Parathyroid adenoma (tissue), 2 donors: ENCODE measurements around the gene TPSAB1.

Source experiments
- H2AFZ ChIP-seq: fragments of 300-600 bp; sonication (generic); one replicate; pipeline ENCODE4 v1.7.0; 2017; ENCODE audit warnings: antibody characterized with exemption, mild to moderate bottlenecking
- H3K27ac ChIP-seq: fragments of 300-600 bp; sonication (generic); one replicate; pipeline ENCODE4 v1.7.0; 2017
- H3K27me3 ChIP-seq: fragments of 300-600 bp; sonication (generic); one replicate; pipeline ENCODE4 v1.7.0; 2017; ENCODE audit warnings: low read length; ENCODE audit not compliant: control insufficient read depth, insufficient read depth
- H3K36me3 ChIP-seq: fragments of 300-600 bp; sonication (generic); one replicate; pipeline ENCODE4 v1.7.0; 2017; ENCODE audit warnings: low read length; ENCODE audit not compliant: control insufficient read depth, insufficient read depth
- H3K4me1 ChIP-seq: fragments of 300-600 bp; sonication (generic); one replicate; pipeline ENCODE4 v1.7.0; 2017; ENCODE audit warnings: control low read depth
- H3K4me2 ChIP-seq: fragments of 300-600 bp; sonication (generic); one replicate; pipeline ENCODE4 v1.7.0; 2017; ENCODE audit warnings: low read length
- H3K4me3 ChIP-seq: fragments of 300-600 bp; sonication (generic); one replicate; pipeline ENCODE4 v1.7.0; 2017; ENCODE audit warnings: low read depth, low read length
- H3K79me2 ChIP-seq: fragments of 300-600 bp; sonication (generic); one replicate; pipeline ENCODE4 v1.7.0; 2017; ENCODE audit warnings: control low read depth
- H3K9ac ChIP-seq: fragments of 300-600 bp; sonication (generic); one replicate; pipeline ENCODE4 v1.7.0; 2017; ENCODE audit warnings: mild to moderate bottlenecking
- H3K9me3 ChIP-seq: fragments of 300-600 bp; sonication (generic); one replicate; pipeline ENCODE4 v1.7.0; 2017; ENCODE audit warnings: low read length; ENCODE audit not compliant: control insufficient read depth
- CTCF ChIP-seq: fragments of 300-600 bp; sonication (generic); IDR thresholded peaks from one replicate; pipeline ENCODE4 v1.7.0; 2017; ENCODE audit warnings: antibody characterized with exemption, mild to moderate bottlenecking
- donor health status: primary hyperparathyroidism.

The TPSAB1 gene

DNA sequence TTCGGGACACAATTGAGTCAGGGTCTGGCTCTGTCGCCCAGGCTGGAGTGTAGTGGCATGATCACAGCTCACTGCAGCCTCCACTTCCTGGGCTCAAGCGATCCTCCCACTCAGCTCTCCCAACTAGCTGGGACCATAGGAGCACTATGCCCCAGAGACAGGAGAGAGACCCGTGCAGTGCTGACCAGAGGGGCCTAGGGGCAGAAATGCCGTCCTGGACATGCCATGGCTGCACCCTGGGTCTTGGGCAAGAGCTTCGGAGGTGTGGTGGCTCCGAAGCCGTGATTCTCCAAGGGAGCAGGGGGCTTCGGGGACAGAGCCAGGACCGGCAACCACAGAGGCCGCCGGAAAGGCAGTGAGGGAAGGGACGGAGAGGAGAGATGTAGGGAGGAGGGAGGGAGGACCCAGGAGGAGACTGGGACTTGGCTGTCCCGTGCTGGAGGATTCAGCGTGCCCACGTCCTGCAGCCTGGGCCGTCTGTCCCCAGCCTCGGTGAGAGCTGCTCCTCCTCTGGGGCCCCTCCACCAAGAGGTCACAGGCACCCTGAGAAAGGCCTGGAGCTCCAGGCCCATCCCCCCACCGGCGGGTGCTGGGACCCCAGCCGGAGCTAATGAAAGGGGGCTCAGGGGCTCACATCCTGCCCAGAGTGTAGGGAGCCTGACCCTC lies 37.2 kb downstream of the TPSAB1 start:
- Histone ChIP-seq H3K4me1 (no peaks in the 10 kb centered on the region), H3K4me2 (no peak overlapping the region), H3K27ac (no peak overlapping the region), H3K27me3 (no peaks in the 10 kb centered on the region), H3K4me3 (no peak overlapping the region), H2AFZ (no peak overlapping the region), H3K79me2 (no peaks in the 10 kb centered on the region), H3K9me3 (no peaks in the 10 kb centered on the region), H3K36me3 (no peaks in the 10 kb centered on the region), H3K9ac (no peak overlapping the region)
- no peak for TF ChIP-seq CTCF

GRCh38 chr16:1278477-1278876 lies 38.0 kb downstream of the TPSAB1 start:
- H3K27ac ChIP-seq, result no peak overlapping the region
- no peaks in the 10 kb centered on the region for H3K79me2 ChIP-seq
- H3K4me2 ChIP-seq, result no peak overlapping the region
- no peak overlapping the region for H2AFZ ChIP-seq
- no peaks in the 10 kb centered on the region for H3K9me3 ChIP-seq
- H3K36me3 ChIP-seq, result no peaks in the 10 kb centered on the region
- no peaks in the 10 kb centered on the region for H3K4me1 ChIP-seq
- no peaks in the 10 kb centered on the region for H3K27me3 ChIP-seq
- no peak overlapping the region for H3K9ac ChIP-seq
- TF ChIP-seq CTCF, result no peak
- H3K4me3 ChIP-seq, result no peak overlapping the region

DNA sequence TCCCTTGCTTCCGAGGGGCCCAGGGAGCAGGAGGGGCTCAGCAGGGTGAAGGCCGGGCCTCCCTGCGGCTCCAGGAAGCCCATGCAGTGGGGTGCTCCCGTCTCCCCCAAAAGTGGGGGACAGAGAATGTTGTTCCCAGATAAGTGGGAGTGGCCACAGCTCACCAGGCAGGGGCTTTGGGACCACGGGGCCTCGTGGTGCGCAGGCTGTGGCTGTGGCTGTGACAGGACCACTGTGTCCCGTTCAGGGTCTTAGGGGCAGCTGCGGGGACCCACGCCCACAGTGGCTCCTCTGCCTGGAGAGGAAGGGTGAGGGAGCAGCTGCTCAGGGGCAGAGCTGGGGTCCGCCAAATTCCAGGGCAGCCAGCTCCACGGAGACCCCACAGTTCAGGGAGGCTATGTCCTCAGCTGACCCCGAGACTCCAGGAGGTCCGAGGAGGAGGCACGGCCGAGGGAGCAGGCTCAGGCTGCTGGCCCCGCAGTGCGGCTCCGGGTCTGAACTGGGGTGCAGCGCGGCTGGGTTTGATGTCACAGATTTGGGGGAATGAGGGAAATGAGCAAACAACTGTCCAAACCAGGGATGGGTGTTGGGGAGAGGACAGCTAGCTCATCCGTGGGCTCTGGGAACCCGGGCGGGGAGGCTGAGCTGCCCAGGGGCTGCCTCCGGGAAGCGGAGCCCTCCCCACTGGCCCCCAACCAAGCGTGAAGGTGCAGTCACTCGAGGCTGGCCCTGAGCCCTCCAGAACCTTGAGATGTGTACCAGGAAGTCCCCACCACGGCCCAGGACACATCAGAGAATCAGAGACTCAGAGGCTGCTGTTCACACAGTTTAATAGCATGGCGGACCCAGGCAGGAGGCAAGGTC lies 38.8 kb downstream of the TPSAB1 start:
- no peaks in the 10 kb centered on the region for H3K27me3 ChIP-seq
- H3K4me1 ChIP-seq, result no peaks in the 10 kb centered on the region
- H3K36me3 ChIP-seq, result no peaks in the 10 kb centered on the region
- no peak overlapping the region for H2AFZ ChIP-seq
- H3K79me2 ChIP-seq, result no peaks in the 10 kb centered on the region
- TF ChIP-seq CTCF, result no peak
- H3K4me3 ChIP-seq, result no peak overlapping the region
- no peak overlapping the region for H3K4me2 ChIP-seq
- no peaks in the 10 kb centered on the region for H3K9me3 ChIP-seq
- H3K9ac ChIP-seq, result no peak overlapping the region
- H3K27ac ChIP-seq, result no peak overlapping the region

- no peaks in the 10 kb centered on the region for H3K9me3 ChIP-seq
- no peak for TF ChIP-seq CTCF
- no peaks in the 10 kb centered on the region for H3K79me2 ChIP-seq
- H3K27me3 ChIP-seq, result no peaks in the 10 kb centered on the region
- no peak overlapping the region for H2AFZ ChIP-seq
- no peak overlapping the region for H3K4me2 ChIP-seq
- H3K36me3 ChIP-seq, result no peaks in the 10 kb centered on the region
- no peaks in the 10 kb centered on the region for H3K4me1 ChIP-seq
- H3K4me3 ChIP-seq, result no peak overlapping the region
- no peak overlapping the region for H3K9ac ChIP-seq
- H3K27ac ChIP-seq, result no peak overlapping the region
Observed at GRCh38 chr16:1279945-1280589, 39.6 kb downstream of the TPSAB1 start.
